HG03439 (cell line): ENCODE results near the gene GATA5.

Source experiments
- ATAC-seq: cut with Tn5 transposase; IDR thresholded peaks from one replicate; pipeline ENCODE4 v1.9.1; 2021; ENCODE audit warnings: mild to moderate bottlenecking, moderate library complexity; ENCODE audit not compliant: unreplicated experiment

Gene GATA5

GRCh38 chr20:62475772-62476055 is at the start of gene GATA5:
Gene GATA5, minus strand, starts transcription at chr20:62475995. Its CDS starts 474 bp downstream, at chr20:62475521.
- ATAC-seq: no peak

- ATAC-seq: no peak
Observed at GRCh38 chr20:62525014-62525413, 49.2 kb upstream of the GATA5 start.

- no peak for ATAC-seq
Observed at GRCh38 chr20:62524505-62524911, 48.7 kb upstream of the GATA5 start.

GRCh38 chr20:62523473-62524203 is 47.8 kb upstream of the GATA5 start:
- no peak for ATAC-seq

- ATAC-seq: no peak
Observed at GRCh38 chr20:62522748-62523396, 47.1 kb upstream of the GATA5 start.

GRCh38 chr20:62519826-62520225 is 44.0 kb upstream of the GATA5 start:
- ATAC-seq: no peak

- no peak for ATAC-seq
Observed at GRCh38 chr20:62518911-62519310, 43.1 kb upstream of the GATA5 start.

GRCh38 chr20:62517901-62518610 is 42.3 kb upstream of the GATA5 start:
- no peak for ATAC-seq

GRCh38 chr20:62517168-62517567 is 41.4 kb upstream of the GATA5 start:
- ATAC-seq: no peak

- ATAC-seq: no peak
Observed at GRCh38 chr20:62516338-62516737, 40.5 kb upstream of the GATA5 start.

GRCh38 chr20:62515826-62516225 is 40.0 kb upstream of the GATA5 start:
- ATAC-seq: no peak

GRCh38 chr20:62515280-62515679 is 39.5 kb upstream of the GATA5 start:
- no peak for ATAC-seq

GRCh38 chr20:62513991-62514390 is 38.2 kb upstream of the GATA5 start:
- ATAC-seq: no peak

- ATAC-seq: no peak
Observed at GRCh38 chr20:62511915-62512610, 36.3 kb upstream of the GATA5 start.

- no peak for ATAC-seq
Observed at GRCh38 chr20:62511300-62511914, 35.6 kb upstream of the GATA5 start.

GRCh38 chr20:62508641-62509051 is 32.9 kb upstream of the GATA5 start:
- ATAC-seq: no peak

- ATAC-seq: no peak
Observed at GRCh38 chr20:62507991-62508640, 32.3 kb upstream of the GATA5 start.

GRCh38 chr20:62507323-62507722 is 31.5 kb upstream of the GATA5 start:
- ATAC-seq: no peak

- ATAC-seq: no peak
Observed at GRCh38 chr20:62506791-62507190, 31.0 kb upstream of the GATA5 start.

- ATAC-seq: no peak
Observed at GRCh38 chr20:62506087-62506486, 30.3 kb upstream of the GATA5 start.
